NCI-H510A treated with DMSO at 0.1 percent for 48 hours (cell line): ENCODE data around the gene ASPA.
"Not testable (repeated sequence)": the region's sequence is repeated elsewhere in the genome, so short reads cannot be mapped to it uniquely, and the experiment has no call there.

Experiments used
- DNase-seq: peaks from one replicate; lab custom pipeline; 2025; lab: John Stamatoyannopoulos, UW

ASPA gene

DNA sequence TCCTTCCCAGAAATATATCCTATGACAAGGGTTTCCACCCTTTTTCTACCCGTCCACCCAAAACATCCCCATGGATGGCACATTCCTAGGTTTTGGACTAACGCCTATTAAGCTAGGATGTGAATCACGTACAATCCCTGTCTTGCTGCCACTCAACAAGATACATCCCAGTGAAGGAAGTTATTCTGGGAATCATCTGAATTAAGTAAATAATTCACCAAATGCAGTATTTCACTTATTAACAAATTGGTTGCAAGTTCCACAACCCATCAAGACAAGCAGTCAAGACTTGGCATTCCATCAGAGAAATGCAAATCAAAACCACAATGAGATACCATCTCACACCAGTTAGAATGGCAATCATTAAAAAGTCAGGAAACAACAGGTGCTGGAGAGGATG is 32.1 kb downstream of the ASPA start:
- no peak for DNase-seq

DNA sequence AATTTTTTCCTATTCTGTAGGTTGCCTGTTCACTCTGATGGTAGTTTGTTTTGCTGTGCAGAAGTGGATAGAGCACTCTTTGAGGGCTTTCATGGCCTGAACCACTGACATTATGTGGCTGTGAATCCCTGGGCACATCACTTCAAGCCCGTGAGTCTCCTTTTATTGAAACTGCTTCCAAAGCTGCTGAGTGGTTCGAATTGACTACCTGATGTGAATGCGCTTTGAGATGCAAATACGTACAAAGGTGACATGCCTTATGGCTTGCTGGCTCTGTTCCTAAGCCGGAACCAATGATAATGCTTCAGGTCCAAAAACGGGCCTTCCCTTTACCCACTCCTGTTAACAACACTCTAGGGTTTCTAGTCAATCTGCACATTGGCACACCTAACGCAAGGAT is 34.3 kb downstream of the ASPA start:
- DNase-seq, result no peak

DNA sequence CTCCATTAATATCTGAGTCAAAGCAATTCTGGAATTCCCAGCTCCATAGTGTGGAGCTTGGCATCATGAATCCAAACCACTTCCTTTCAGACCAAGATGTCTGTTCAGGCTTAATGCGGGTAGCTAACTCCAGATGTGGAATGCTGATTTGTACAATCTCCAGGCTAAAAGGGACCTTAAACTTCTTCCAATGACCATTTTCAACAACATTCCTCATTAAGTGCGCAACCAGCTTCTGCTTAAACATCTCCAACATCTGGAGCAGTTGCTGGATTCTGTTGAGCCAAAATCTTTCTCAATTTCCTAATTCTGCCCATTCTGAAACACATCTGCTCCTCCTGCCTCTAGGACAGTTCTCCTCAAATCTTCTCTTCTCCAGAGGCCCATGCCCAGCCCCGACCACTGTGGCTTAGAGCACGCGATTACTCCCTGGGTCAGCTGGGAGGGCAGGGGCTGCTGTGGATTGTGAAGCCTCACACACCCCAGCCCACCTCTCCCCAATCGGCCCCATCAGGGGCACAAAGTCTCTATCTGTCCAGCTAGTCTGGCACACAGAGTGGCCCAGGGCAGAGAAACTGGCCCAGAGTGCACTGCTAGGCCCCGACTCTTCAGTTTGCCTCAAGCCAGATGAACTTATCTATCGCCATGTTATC is 36.2 kb downstream of the ASPA start:
- no peak for DNase-seq

DNA sequence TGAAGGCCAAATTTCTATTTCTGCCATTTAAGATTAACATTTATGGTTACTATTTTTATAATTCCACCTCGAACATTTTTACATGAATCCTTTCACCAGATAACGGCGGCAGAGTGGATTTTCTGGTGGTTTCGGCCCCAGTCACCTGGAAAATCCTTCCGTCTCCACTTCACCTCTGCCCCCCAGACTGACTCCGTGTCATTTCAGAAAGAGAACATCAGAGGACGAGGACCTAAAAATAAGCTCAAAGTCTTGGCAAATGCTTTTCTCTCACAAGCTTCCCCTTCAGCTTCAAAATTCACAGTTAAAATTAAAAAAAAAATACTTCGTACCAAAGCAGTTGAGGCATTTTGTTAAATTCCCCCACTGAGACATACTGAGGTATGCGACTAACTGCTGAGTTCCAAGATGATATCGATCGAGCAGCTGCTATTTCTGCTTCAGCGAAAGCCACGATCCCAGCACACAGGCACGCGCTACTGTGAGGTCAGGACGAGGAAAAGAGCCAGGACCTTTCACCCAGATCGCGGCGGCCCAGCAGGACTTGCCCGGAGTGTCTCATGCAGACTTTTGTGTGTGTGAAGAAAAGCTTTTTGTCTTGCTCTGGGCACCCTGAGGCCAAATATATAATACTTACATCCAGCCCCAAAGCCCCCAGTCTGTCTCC is 36.8 kb downstream of the ASPA start:
- DNase-seq, result no peak

DNA sequence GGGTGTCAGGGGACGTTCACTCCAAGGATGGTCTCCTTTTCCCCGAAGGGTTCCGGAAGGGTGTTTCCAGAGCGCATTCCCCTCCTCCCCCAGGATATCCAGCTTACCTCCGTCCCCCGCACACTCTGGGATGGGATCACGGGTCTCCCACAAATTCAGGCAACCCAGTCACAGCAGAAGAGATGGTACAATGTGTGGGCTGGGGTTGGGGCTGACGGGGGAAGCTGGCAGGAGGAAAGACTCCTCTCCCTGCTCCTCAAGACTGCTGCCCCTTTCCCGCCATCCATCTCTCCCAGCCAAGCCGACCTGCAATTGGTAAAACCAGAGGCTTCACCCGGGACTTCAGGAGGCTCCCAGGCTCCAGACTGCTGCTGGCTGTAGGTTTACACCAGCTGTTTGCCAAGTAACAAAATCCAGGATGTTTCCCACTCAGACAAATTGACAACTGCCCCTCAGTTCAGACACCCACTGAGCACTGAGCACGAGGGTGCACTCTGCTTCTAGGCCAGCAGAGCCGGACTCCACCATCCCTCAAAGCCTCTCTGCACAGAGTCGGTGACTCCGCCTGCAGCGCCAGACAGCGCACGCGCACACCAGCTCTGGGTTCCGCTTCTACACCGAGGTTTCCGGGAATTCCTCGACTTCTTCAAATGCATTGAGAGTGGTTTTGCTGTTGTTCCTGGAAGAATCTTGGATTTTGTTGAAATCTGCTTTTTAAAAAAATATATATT is 37.7 kb downstream of the ASPA start:
- no peak for DNase-seq

DNA sequence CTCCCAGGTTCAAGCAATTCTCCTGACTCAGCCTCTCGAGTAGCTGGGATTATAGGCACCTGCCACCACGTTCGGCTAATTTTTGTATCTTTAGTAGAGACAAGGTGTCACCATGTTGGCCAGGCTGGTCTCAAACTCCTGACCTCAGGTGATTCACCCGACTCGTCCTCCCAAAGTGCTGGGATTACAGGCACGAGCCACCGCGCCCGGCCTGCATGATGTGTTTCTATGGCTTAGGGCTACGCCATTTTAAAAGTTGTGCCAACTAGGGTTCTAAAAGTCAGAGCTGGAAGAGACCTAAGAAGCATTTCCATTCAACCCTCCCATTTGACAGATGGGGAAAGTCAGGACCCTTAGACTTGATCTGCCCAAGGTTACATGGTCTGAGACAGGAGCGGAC is 38.4 kb downstream of the ASPA start:
- DNase-seq, result not testable (repeated sequence)

DNA sequence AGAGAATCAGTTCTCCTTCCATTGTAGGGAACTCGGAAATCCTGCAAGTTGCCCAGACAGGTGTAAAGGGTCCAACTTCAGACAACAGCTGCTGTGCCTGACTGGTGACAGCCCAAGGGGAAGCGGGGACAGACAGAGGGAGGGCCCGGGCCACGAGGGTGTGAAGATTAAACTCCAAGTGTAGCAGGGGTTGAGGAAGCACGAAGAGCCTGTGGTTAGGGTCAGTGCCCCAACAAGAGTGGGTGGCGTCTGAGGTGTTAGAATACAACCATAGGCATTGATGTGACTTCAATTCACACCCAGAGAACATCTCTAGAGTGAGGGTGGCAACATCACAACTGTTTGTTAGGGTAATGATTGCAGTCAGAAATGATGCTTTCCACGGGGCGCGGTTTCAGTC is 39.1 kb downstream of the ASPA start:
- no peak for DNase-seq

DNA sequence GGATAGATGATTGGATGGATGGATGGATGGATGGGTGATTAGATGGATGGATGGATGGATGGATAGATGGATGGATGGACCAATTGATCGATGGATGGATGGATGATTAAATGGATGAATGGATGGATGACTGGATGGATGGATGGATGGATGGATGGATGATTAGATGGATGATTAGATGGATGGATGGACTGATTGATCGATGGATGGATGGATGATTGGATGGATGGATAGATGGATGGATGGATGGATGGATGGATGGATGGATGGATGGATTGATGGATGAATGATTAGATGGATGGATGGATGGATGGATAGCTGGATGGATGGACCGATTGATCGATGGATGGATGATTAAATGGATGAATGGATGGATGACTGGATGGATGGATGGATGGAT is 43.7 kb downstream of the ASPA start:
- not testable (repeated sequence) for DNase-seq

DNA sequence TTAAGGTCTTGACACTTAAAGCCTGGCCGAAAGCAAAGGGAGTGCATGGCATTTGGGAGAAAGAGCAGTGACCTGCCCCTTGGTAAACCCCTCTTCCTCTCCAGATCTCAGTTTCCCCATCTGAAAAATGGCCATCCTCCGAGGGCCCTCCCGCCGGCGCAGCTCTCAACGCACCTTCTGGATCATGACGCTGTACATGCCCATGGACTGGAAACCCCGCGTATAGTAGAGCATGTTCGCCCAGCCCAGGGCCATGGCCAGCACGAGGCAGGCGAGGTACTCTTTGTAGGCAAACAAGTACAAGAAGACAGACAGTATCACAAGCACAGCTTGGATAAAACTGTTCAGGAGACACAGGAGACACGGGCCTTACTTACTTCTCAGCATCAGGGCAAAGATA is 48.2 kb downstream of the ASPA start:
- DNase-seq, result no peak

DNA sequence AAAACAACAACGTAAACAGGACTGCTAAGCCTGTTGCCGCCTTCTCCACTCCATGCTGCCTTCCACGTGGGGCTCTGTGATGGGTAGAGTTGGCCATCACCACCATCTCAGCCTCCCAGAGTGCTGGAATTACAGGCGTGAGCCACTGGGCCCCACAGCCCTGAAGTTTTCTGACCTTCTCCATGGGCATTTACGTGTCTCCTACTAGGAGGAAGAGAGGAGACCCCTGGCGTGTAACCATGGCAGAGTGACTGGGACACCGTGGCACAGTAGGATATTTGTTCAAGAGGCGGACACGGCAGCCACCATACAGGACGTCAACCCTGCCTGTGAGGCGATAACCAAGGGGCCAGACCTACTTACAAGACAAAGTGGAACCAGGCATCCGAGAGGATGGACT is 50.7 kb downstream of the ASPA start:
- DNase-seq, result no peak

DNA sequence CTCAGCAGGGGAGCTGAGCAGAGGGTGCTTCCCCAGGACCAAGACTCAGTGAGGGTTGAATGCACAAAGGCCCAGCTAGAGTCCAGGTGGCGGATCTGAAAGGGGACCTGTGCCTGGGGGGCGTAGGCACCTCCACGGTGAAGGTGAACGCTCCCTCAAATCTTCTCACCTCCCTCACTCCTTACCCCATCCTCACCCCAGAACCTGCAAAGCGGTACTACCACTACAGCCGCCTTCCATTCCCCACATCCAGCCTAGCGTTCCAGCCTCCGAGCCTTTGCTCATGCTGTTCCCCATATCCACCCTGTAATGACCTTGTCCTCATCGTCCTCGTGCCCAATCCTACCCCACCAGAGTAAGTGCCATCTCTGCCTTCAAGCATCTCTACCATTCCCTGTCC is 51.2 kb downstream of the ASPA start:
- DNase-seq, result no peak

DNA sequence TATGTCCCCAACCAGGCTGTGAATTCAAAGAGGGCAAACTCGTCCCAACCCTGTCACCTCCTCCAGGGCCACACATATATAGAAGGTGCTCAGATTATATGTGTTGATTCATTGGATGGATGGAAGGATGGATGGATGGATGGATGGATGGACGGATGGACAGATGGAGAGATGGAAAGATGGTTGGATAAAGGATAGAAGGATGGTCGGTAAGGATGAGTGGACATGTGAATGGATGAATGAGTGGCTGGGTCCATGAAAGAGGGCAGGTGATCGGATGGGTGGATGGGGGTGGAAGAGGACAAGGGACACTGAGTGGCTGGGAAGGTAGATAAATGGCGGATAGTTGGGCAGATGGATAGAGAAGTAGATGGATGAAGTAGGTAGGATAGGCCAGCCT is 51.7 kb downstream of the ASPA start:
- no peak for DNase-seq

DNA sequence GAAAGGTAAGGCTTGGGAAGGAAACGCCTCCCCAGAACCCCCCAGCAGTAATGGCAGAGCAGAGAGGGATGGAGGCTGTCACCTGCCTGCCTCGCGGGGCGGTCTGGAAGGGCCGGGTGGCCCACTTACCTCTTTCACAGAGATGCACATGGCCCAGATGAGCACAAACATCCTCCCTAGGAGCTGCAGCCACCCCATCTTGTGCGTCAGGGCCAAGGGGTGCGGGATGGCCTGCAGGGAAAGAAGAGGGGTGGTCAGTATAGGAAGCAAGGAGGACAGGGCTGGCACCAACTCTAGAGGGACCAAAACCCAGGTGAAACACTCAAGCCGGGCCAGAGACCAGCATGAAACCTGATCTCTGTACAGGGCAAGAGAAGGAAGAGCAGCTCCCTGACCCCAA is 52.1 kb downstream of the ASPA start:
- DNase-seq, result no peak

DNA sequence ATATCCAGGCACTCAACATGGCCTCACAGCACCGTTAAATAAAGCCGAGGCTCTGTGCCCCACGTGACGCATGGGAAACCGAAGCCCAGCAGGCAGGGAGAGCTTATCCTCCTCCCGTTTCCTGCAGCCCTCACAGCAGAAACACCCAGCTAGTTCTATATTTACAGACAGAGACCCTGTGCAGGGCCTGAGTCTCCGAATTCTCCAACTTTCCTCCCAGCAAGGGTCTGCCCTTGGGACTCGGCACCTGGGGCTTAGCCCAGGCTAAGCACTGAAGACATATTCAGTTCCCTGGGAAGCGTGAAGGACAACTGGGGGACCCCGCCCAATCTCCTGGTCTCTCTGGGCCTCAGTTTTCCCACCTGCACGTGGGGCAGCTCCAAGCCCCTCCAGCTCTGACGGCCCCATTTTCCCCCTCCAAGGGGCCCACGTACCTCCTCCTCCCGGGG is 52.6 kb downstream of the ASPA start:
- no peak for DNase-seq

DNA sequence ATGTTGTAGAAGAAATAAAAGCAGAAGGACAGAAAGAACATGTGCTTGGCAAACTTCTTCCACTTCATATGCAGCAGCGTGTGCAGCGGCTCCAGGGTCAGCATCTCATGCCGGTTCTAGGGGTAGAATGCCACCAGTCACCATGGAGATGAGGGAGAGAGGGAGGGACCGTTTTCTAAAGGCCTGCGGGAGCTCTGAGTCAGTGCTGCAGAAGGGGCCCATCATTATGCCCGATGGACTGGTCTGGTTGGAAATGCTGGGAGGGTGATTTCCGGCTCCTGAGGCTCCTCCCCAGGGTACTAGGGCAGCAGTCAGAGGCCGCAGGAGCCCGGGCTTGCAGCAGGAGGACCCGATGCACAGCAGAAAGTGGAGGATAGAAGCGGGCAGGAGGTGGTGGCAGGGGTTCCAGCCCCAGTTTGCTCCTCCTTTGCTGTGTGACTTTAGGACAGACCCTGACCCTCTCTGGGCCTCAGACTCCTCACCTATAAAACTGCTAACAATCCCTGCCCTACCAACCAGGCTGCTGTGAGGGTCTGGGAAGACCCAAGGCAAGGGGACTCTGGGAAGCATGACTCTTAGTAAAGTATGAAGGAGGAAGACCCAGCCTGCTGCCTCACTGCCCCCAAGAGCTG is 53.2 kb downstream of the ASPA start:
- no peak for DNase-seq

DNA sequence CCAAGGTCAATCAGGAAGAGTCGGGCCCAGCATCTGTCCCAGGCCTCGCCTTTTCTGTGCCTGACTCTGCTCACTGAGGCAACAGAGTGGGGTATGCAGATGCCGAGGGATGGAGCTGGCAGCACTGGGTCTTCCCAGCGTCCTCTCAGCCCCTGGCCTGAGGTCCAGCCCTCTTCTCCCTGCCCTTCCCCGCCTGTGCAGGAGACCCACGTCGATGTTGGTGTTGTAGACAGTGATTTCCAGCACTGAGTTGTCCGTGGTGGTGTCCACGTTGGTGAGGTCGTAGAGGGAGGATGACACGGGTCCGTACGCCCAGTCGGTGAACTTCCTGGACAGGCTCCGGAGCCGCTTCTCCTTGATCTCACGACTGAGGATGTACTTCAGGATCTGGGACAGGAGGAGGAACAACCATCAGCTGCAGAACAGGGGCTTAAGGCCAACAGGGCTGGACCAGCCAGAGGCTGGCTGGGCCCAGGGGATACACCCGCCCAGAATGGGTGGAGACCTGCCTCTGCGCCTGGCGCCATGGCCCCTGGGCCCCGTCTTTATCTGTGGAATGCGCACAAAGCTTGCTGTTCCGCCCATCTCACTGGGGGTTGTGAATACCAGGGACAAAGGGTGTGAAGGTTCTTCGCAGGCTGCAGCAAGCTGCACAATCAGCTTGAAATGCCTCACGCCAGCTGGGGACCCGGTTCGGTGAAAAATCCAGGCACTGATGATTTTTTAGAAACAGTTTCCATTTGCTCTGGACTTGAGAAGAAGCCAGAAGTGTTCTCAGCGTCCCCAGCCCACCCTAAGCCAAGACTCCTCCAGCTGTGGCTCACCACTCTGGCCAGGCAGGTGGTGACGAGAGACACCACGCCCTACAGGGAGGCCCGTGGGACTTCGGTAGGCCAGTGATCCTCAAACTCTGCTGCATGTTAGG is 54.3 kb downstream of the ASPA start:
- no peak for DNase-seq

DNA sequence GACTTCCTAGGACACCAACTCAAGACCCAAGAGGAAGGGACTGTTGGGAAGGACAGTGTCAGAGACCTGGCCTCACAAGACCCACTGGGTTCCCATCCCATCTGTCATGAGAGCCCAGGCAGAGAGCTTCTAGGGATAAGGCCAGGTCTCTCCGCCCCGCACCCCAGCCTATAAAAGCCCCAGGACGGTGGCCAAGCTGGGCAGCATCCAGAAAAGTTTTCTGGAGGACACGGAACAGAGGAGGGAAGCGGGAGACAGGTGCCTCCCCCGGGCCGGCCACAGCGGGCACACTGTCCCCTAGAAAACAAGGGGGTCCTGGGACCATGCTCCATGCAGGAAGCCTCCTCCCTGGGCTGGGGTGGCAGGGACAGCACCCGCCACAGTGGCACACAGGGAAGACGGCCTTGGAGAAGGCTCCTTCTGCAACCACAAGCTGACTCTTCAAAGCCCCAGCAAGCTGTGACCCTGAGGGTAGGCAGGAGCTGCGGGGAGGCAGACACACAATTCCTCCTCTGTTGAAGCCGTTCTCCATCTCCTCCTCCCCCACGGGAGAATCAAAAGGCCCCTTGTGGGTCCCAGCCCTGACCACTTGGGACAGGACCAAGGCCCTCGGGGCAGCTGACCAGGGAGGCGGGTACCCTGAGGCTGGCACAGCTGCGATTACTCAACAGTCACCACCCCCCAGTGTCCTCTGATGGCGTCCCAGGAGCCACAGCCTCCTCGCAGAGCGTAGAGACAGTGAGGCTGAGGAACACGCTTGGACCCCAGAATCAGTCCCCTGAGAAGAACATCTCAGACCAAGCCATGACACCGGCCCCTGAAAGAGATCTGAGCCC is 55.7 kb downstream of the ASPA start:
- no peak for DNase-seq

DNA sequence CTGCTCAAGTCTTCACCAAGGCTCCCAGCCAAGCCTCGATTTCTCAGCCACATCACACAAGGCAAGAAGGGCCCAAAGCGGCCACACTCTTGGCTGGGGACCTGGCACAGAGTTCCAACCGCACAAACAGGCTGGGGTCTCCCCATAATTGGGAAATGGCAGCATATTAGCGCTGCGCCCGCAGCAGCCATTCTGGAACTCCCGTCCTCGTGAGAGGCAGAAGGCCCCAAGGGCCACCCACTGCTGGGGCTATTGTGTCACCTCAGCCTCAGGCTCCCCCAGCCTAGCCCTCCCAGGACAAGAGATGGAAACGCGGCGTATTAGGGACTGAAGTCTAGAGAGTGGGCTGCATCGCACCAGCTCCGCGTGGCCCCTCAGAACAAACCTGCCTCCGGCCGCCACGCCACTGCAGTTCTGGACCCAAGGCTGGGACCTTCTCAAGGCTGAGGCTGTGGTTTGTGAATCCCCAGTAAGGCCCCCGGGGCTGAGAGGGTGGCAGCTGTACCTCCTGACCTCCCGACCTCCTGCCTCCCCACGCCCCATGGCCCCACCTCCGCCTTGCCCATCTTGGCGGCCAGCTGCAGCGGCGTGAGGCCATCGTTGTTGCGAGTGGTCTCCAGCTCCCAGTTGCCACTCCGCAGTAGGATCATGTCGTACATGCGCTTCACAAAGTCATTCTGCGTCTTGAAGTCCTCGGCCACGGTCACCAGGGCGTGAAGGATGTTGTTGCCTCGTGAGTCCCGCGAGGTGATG is 56.5 kb downstream of the ASPA start:
- DNase-seq, result no peak

DNA sequence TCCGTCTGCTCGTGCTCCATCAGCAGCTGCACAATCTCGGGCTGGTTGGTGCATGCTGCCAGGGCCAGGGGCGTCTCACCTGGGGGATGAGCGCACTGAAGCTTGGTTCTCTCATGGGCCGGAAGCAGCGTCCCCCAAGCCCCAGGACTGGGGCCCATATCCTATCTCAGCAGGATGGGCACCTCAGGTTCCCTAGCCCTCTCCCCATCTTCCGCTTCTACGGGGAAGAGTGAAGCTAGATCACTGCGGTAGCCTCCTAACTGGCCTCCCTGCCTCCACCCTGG is 57.0 kb downstream of the ASPA start:
- DNase-seq, result no peak

DNA sequence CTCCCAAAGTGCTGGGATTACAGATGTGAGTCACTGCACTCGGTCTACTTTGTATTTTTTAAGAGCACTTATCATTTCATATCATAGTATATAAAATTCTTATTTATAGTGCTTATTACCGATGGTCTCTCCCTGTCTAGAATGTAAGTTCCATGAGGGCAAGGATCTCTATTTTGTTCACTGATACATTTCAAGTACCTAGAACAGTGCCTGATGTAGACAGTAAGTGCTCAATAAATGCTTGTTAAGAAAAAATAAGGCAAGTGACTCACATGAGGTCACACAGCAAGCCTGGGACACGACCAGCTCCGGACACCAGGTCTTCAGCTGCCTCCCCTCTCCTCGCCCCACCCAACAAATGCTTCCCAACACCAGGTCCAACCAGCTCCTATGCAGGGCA is 58.0 kb downstream of the ASPA start:
- DNase-seq, result no peak
